IMR-90 (cell line): ENCODE results near the gene SMIM12. TPM values are rescaled to one million over a fixed set of nuclear protein-coding genes. Genes with fewer than 3 reads are reported as not detected.

ENCODE experiments used
- ATAC-seq: fragments of 200-7000 bp; cut with Tn5 transposase; 2 replicates; pipeline ENCODE4 v1.9.1; 2020; ENCODE audit warnings: low read depth, mild to moderate bottlenecking, moderate library complexity
- BruUV-seq: library from RNA; stranded (reverse); fragments of 400-500 nt; replicated peaks from 2 replicates; lab custom pipeline; 2021; lab: Mats Ljungman, UMichigan
- CTCF ChIA-PET: fragments of 300-600 bp; formaldehyde crosslinking; extraction: SDS; loops from one replicate; lab custom pipeline; 2021; ENCODE audit warnings: antibody characterized with exemption; lab: Yijun Ruan, JAX
- POLR2A ChIA-PET: fragments of 300-600 bp; sonication (Branson Sonifier 250); formaldehyde crosslinking; loops from one replicate; lab custom pipeline; 2022; ENCODE audit warnings: antibody characterized with exemption; ENCODE audit not compliant: unreplicated experiment; lab: Charles Lee
- DNase-seq: peaks from one replicate; pipeline ENCODE4 v3.0.0; 2013
- H2AFZ ChIP-seq: replicated peaks from 2 replicates; pipeline ENCODE3; 2013; ENCODE audit warnings: low read length, mild to moderate bottlenecking; ENCODE audit not compliant: poor library complexity
- H2AK5ac ChIP-seq: 2 replicates; pipeline ENCODE4 v1.6.1; 2013; ENCODE audit warnings: low read depth, low read length, inconsistent platforms
- H2AK9ac ChIP-seq: replicated peaks from 2 replicates; pipeline ENCODE3; 2013; ENCODE audit warnings: mild to moderate bottlenecking, low read depth, low read length, moderate library complexity; ENCODE audit not compliant: poor library complexity
- H2BK120ac ChIP-seq: 2 replicates; pipeline ENCODE4 v1.6.1; 2013; ENCODE audit warnings: low read depth, low read length, inconsistent platforms
- H2BK15ac ChIP-seq: 3 replicates; pipeline ENCODE4 v1.6.1; 2013; ENCODE audit warnings: low read depth, low read length, inconsistent platforms
- H2BK20ac ChIP-seq: 2 replicates; pipeline ENCODE4 v1.6.1; 2013; ENCODE audit warnings: low read depth, mild to moderate bottlenecking, inconsistent platforms, low read length, moderate library complexity
- H2BK5ac ChIP-seq: 2 replicates; pipeline ENCODE4 v1.6.1; 2013; ENCODE audit warnings: mild to moderate bottlenecking, low read depth, low read length, inconsistent platforms; ENCODE audit not compliant: poor library complexity, severe bottlenecking
- H3K14ac ChIP-seq: replicated peaks from 2 replicates; pipeline ENCODE4 v1.6.1; 2013; ENCODE audit warnings: low read depth, low read length, inconsistent platforms
- H3K18ac ChIP-seq: 2 replicates; pipeline ENCODE4 v1.6.1; 2013; ENCODE audit warnings: low read depth, low read length, control low read depth
- H3K23ac ChIP-seq: 2 replicates; pipeline ENCODE4 v1.6.1; 2013; ENCODE audit warnings: low read depth, low read length, inconsistent platforms
- H3K27ac ChIP-seq: 2 replicates; pipeline ENCODE4 v1.5.1; 2013; ENCODE audit warnings: mild to moderate bottlenecking, control low read depth, low read length; ENCODE audit not compliant: insufficient read depth
- H3K27me3 ChIP-seq: 2 replicates; pipeline ENCODE4 v1.6.1; 2013; ENCODE audit warnings: low read length; ENCODE audit not compliant: control insufficient read depth, insufficient read depth
- H3K36me3 ChIP-seq: 2 replicates; pipeline ENCODE4 v1.6.1; 2013; ENCODE audit warnings: low read length, mixed read lengths; ENCODE audit not compliant: control insufficient read depth, insufficient read depth
- H3K4ac ChIP-seq: 2 replicates; pipeline ENCODE4 v1.6.1; 2013; ENCODE audit warnings: low read depth, low read length, inconsistent platforms
- H3K4me1 ChIP-seq: 2 replicates; pipeline ENCODE4 v1.6.1; 2013; ENCODE audit warnings: low read length, mixed read lengths; ENCODE audit not compliant: control insufficient read depth, insufficient read depth
- H3K4me2 ChIP-seq: 2 replicates; pipeline ENCODE4 v1.6.1; 2013; ENCODE audit warnings: low read depth, mild to moderate bottlenecking, control low read depth, low read length, moderate library complexity
- H3K4me3 ChIP-seq: 2 replicates; pipeline ENCODE4 v1.5.1; 2013; ENCODE audit warnings: low read depth, mild to moderate bottlenecking, control low read depth, low read length, moderate library complexity; ENCODE audit not compliant: insufficient read depth
- H3K56ac ChIP-seq: 2 replicates; pipeline ENCODE4 v1.6.1; 2013; ENCODE audit warnings: low read length, inconsistent platforms; ENCODE audit not compliant: insufficient read depth; ENCODE audit errors: extremely low read depth
- H3K79me1 ChIP-seq, 2 experiments: 2 replicates each; pipeline ENCODE4 v1.6.1; 2013; ENCODE audit warnings: low read length in 2 of 2, inconsistent platforms in 1 of 2, low read depth in 1 of 2
- H3K9ac ChIP-seq: 2 replicates; pipeline ENCODE4 v1.6.1; 2013; ENCODE audit warnings: low read depth, low read length, control low read depth
- H3K9me1 ChIP-seq: 2 replicates; pipeline ENCODE4 v1.6.1; 2013; ENCODE audit warnings: low read length, inconsistent platforms; ENCODE audit not compliant: insufficient read depth
- H3K9me3 ChIP-seq: 2 replicates; pipeline ENCODE4 v1.6.1; 2013; ENCODE audit warnings: low read length; ENCODE audit not compliant: control insufficient read depth, insufficient read depth
- H4K20me1 ChIP-seq: 2 replicates; pipeline ENCODE4 v1.6.1; 2013; ENCODE audit warnings: low read length, inconsistent platforms; ENCODE audit not compliant: insufficient read depth
- H4K5ac ChIP-seq: 2 replicates; pipeline ENCODE4 v1.6.1; 2013; ENCODE audit warnings: mild to moderate bottlenecking, low read depth, low read length, control low read depth
- H4K8ac ChIP-seq, 2 experiments: 2 replicates each; pipeline ENCODE4 v1.6.1; 2013; ENCODE audit warnings: low read depth in 2 of 2, low read length in 2 of 2, control low read depth in 1 of 2, inconsistent platforms in 1 of 2
- H4K91ac ChIP-seq: 2 replicates; pipeline ENCODE4 v1.6.1; 2013; ENCODE audit warnings: low read depth, low read length, inconsistent platforms; ENCODE audit not compliant: insufficient read depth
- BHLHE40 ChIP-seq: fragments of 150-350 bp; IDR thresholded peaks from 2 replicates; pipeline ENCODE4 v1.6.1; 2016; ENCODE audit warnings: mild to moderate bottlenecking, low read depth, low read length
- CEBPB ChIP-seq: IDR thresholded peaks from 2 replicates; pipeline ENCODE4 v1.6.1; 2012; ENCODE audit warnings: low read depth, low read length, improper control_type of control experiment
- CHD1 ChIP-seq: IDR thresholded peaks from 2 replicates; pipeline ENCODE4 v1.6.1; 2012; ENCODE audit warnings: low read depth, low read length, improper control_type of control experiment
- FOS ChIP-seq: fragments of 150-350 bp; IDR thresholded peaks from 2 replicates; pipeline ENCODE4 v1.6.1; 2016; ENCODE audit warnings: low read depth, low read length
- MAFK ChIP-seq: IDR thresholded peaks from 2 replicates; pipeline ENCODE4 v1.6.1; 2012; ENCODE audit warnings: low read depth, low read length, improper control_type of control experiment
- MAZ ChIP-seq: IDR thresholded peaks from 2 replicates; pipeline ENCODE4 v1.6.1; 2012; ENCODE audit warnings: low read depth, mild to moderate bottlenecking, low read length, improper control_type of control experiment, moderate library complexity, borderline replicate concordance
- MXI1 ChIP-seq: IDR thresholded peaks from 2 replicates; pipeline ENCODE4 v1.6.1; 2012; ENCODE audit warnings: low read depth, mild to moderate bottlenecking, low read length, moderate library complexity, borderline replicate concordance
- NFE2L2 ChIP-seq: fragments of 150-350 bp; IDR thresholded peaks from 2 replicates; pipeline ENCODE4 v1.6.1; 2016; ENCODE audit warnings: low read depth, mild to moderate bottlenecking, low read length
- POLR2A ChIP-seq: IDR thresholded peaks from 2 replicates; pipeline ENCODE4 v1.6.1; 2012; ENCODE audit warnings: mild to moderate bottlenecking, low read depth, low read length
- RAD21 ChIP-seq: IDR thresholded peaks from 2 replicates; pipeline ENCODE4 v1.6.1; 2012; ENCODE audit warnings: low read length, improper control_type of control experiment
- RCOR1 ChIP-seq: IDR thresholded peaks from 2 replicates; pipeline ENCODE4 v1.6.1; 2012; ENCODE audit warnings: mild to moderate bottlenecking, low read length, improper control_type of control experiment; ENCODE audit not compliant: insufficient replicate concordance
- RFX5 ChIP-seq: IDR thresholded peaks from 2 replicates; pipeline ENCODE4 v1.8.0; 2012; ENCODE audit warnings: low read depth, mild to moderate bottlenecking, low read length, moderate library complexity
- SMC3 ChIP-seq: fragments of 150-350 bp; IDR thresholded peaks from 2 replicates; pipeline ENCODE4 v1.6.1; 2016; ENCODE audit warnings: low read depth, mild to moderate bottlenecking, antibody characterized with exemption, low read length, moderate library complexity
- WGBS, 2 experiments: methylation state at CpG; one replicate each; pipeline versions ENCODE4 v1.1.5 to v1.1.7; 2013; ENCODE audit warnings: missing lambda C conversion rate in 2 of 2; ENCODE audit not compliant: insufficient read length in 1 of 2; ENCODE audit errors: extremely low coverage in 2 of 2; 5-methylcytosine and 5-hydroxymethylcytosine counted together
- dilution Hi-C: fragments of 300-500 bp; cut with HindIII; formaldehyde crosslinking; loops from one replicate; pipeline ENCODE4 v1.14.3; 2018; ENCODE audit warnings: low sequenced_read_pairs; ENCODE audit not compliant: unreplicated experiment
- in situ Hi-C: fragments of 300-500 bp; cut with MboI; formaldehyde crosslinking; loops from 3 replicates; pipeline ENCODE4 v1.14.3; 2019; ENCODE audit warnings: low sequenced_read_pairs, inconsistent platforms, mixed read lengths
- intact Hi-C: fragments of 100-400 bp; cut with micrococcal nuclease; formaldehyde crosslinking; loops from 2 replicates; pipeline ENCODE4 v1.10.0; 2022
- polyA plus RNA-seq, 3 experiments: library from polyadenylated mRNA; depleted of rRNA; stranded (reverse); fragments of >200 nt; gene quantifications; 2 replicates each; pipeline ENCODE4 v1.2.3, GENCODE V29; 2012; ENCODE audit warnings: low replicate concordance in 1 of 3
- total RNA-seq: library from RNA; depleted of rRNA; stranded (reverse); fragments of >200 nt; gene quantifications from 2 replicates; pipeline ENCODE4 v1.2.3, GENCODE V29; 2012
- TF ChIP-seq, protein P1 (sequence below): fragments of 150-350 bp; IDR thresholded peaks from 2 replicates; pipeline ENCODE4 v1.6.1; 2016; ENCODE audit warnings: low read depth, mild to moderate bottlenecking, low read length, moderate library complexity, borderline replicate concordance
- TF ChIP-seq, protein P2 (sequence below): fragments of 150-350 bp; IDR thresholded peaks from 2 replicates; pipeline ENCODE4 v1.6.1; 2017; ENCODE audit warnings: mild to moderate bottlenecking, antibody characterized with exemption, low read length, low read depth
- TF ChIP-seq, protein P3 (sequence below): conservative IDR thresholded peaks from 2 replicates; pipeline ENCODE4 v1.5.1; 2012; ENCODE audit warnings: mild to moderate bottlenecking, low read depth, low read length, improper control_type of control experiment

The SMIM12 gene
- total and polyA plus RNA-seq, 2 of the 4 experiments (the other 2 are of a cell fraction), result 31.9 to 44.4 TPM

DNA sequence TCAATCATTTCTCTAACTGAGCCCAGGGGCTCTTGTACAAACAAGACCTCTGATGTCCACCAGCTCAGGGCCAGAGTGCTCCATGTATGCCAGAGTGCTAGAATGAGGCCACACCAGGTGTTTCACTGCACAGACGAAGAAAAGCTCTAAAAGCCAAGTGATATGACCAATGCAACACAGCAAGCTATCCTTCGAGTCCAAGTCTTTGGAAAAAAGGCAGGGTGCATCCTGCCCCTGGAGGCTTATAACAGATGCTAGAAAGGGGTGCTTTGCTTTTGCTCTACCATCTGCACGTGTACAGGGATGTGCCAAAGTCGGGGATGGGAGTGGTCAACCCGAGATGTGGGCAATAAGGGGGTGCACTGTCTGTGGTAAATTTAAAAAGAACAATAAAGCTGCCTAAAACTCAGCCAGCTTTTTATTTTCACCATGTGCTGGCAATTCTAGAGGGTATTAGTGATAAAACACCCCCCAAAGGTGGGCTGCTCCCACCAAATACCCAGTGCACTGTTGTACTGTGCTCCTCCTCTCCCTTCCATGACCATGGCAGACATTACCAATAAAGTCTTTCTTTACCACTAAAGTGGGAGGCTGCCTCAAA lies 32.1 kb downstream of the SMIM12 start:
- Histone ChIP-seq H3K9ac (no peak overlapping the region), H4K8ac (no peak overlapping the region), H3K27me3 (no peaks in the 10 kb centered on the region), H3K9me1 (no peaks in the 10 kb centered on the region; the same call in 1 of the 2 replicates), H3K56ac (no peak overlapping the region), H3K79me1 (no peaks in the 10 kb centered on the region), H2BK120ac (no peak overlapping the region), H3K4me3 (no peak overlapping the region), H2AFZ (no peak overlapping the region), H3K36me3 (no peaks in the 10 kb centered on the region), H3K18ac (no peak overlapping the region), H3K4me2 (no peak overlapping the region), H3K27ac (no peak overlapping the region), H4K91ac (no peak overlapping the region), H2BK5ac (no peak overlapping the region), H2AK5ac (no peak overlapping the region), H3K9me3 (no peaks in the 10 kb centered on the region), H2BK20ac (no peak overlapping the region), H3K23ac (no peak overlapping the region), H2AK9ac (no peak overlapping the region), H3K4ac (no peak overlapping the region), H4K5ac (no peak overlapping the region), H3K4me1 (no peaks in the 10 kb centered on the region), H3K14ac (no peak overlapping the region), H2BK15ac (no peak overlapping the region), H4K20me1 (no peaks in the 10 kb centered on the region)
- ChIA-PET CTCF (interaction anchor here (0.6 to 1.3 kb wide), 2 partner anchors 12 to 464 kb away, joined by 4 to 5 read pairs; no protein-coding TSS in a partner anchor), POLR2A (no interaction called here)
- WGBS, 2 experiments, result 17% methylated on average over 1 of the region's 5 CpGs; no CpG with 5 or more reads in 1 of the 2 experiments
- no TSS peak for BruUV-seq
- in situ Hi-C loops, result no loop called here
- dilution Hi-C loops, result no loop called here
- TF ChIP-seq RFX5 (no peak), RCOR1 (no peak), SMC3 (no peak), NFE2L2 (no peak), POLR2A (no peak), FOS (no peak), MAZ (no peak), MXI1 (no peak), MAFK (no peak), RAD21 (no peak), CHD1 (no peak), CEBPB (no peak), BHLHE40 (no peak)
- TF ChIP-seq, protein P1, sequence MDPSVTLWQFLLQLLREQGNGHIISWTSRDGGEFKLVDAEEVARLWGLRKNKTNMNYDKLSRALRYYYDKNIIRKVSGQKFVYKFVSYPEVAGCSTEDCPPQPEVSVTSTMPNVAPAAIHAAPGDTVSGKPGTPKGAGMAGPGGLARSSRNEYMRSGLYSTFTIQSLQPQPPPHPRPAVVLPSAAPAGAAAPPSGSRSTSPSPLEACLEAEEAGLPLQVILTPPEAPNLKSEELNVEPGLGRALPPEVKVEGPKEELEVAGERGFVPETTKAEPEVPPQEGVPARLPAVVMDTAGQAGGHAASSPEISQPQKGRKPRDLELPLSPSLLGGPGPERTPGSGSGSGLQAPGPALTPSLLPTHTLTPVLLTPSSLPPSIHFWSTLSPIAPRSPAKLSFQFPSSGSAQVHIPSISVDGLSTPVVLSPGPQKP, result no peak
- TF ChIP-seq, protein P2, sequence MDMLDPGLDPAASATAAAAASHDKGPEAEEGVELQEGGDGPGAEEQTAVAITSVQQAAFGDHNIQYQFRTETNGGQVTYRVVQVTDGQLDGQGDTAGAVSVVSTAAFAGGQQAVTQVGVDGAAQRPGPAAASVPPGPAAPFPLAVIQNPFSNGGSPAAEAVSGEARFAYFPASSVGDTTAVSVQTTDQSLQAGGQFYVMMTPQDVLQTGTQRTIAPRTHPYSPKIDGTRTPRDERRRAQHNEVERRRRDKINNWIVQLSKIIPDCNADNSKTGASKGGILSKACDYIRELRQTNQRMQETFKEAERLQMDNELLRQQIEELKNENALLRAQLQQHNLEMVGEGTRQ, result no peak
- TF ChIP-seq, protein P3, sequence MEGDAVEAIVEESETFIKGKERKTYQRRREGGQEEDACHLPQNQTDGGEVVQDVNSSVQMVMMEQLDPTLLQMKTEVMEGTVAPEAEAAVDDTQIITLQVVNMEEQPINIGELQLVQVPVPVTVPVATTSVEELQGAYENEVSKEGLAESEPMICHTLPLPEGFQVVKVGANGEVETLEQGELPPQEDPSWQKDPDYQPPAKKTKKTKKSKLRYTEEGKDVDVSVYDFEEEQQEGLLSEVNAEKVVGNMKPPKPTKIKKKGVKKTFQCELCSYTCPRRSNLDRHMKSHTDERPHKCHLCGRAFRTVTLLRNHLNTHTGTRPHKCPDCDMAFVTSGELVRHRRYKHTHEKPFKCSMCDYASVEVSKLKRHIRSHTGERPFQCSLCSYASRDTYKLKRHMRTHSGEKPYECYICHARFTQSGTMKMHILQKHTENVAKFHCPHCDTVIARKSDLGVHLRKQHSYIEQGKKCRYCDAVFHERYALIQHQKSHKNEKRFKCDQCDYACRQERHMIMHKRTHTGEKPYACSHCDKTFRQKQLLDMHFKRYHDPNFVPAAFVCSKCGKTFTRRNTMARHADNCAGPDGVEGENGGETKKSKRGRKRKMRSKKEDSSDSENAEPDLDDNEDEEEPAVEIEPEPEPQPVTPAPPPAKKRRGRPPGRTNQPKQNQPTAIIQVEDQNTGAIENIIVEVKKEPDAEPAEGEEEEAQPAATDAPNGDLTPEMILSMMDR, result no peak
- ATAC-seq (no peak), DNase-seq (no peak)
- intact Hi-C loops, result no loop called here
